K562 (cell line): ENCODE results near the gene SLC7A4. TPM values are rescaled to one million over a fixed set of nuclear protein-coding genes. Genes with fewer than 3 reads are reported as not detected.
"Not testable (repeated sequence)": the region's sequence is repeated elsewhere in the genome, so short reads cannot be mapped to it uniquely, and the experiment has no call there.

Source experiments
- ATAC-seq: fragments of 200-7000 bp; cut with Tn5 transposase; 3 replicates; pipeline ENCODE4 v1.9.1; 2020; ENCODE audit warnings: moderate library complexity
- BruUV-seq: library from RNA; stranded (reverse); fragments of 400-500 nt; replicated peaks from 2 replicates; lab custom pipeline; 2021; lab: Mats Ljungman, UMichigan
- CTCF ChIA-PET: fragments of 300-600 bp; formaldehyde crosslinking; extraction: SDS; loops from one replicate; lab custom pipeline; 2021; ENCODE audit warnings: low intra/inter-chr PET ratio; lab: Yijun Ruan, JAX
- POLR2A ChIA-PET: fragments of 300-600, 350-650 bp; sonication (Branson Sonifier 250); formaldehyde crosslinking; extraction: SDS; loops from one replicate; lab custom pipeline; 2021; ENCODE audit warnings: antibody characterized with exemption, inconsistent platforms; lab: Yijun Ruan, JAX
- DNase-seq, 4 experiments: peaks; one replicate each; pipeline versions ENCODE4 v3.0.0 to v3.0.0-alpha.2; 2011 to 2018; ENCODE audit warnings: low spot score in 3 of 4, mixed read lengths in 3 of 4; ENCODE audit errors: extremely low read depth in 1 of 4
- FAIRE-seq: peaks from 2 replicates; lab custom pipeline; 2011; peaks lifted over from hg19 to GRCh38; lab: Jason Lieb, UNC
- H2AFZ ChIP-seq: 2 replicates; pipeline ENCODE4 v1.6.0; 2011; ENCODE audit warnings: low read depth, low read length, control low read depth, inconsistent platforms
- H3K27ac ChIP-seq: fragments of 200-600 bp; 3 replicates; pipeline ENCODE4 v1.8.0; 2011; ENCODE audit warnings: low read depth, mild to moderate bottlenecking, control low read depth, inconsistent platforms, low read length, moderate library complexity, mixed read lengths; ENCODE audit errors: extremely low read depth
- H3K27me3 ChIP-seq, 2 experiments: fragments of 300-600 bp in 1 of 2; 2 replicates in 1 of 2; 3 replicates in 1 of 2; pipeline versions ENCODE4 v1.6.0 to v1.8.0; 2011; ENCODE audit warnings: inconsistent platforms in 2 of 2, low read length in 2 of 2, mild to moderate bottlenecking in 1 of 2, mixed read lengths in 1 of 2, moderate library complexity in 1 of 2; ENCODE audit not compliant: control insufficient read depth in 2 of 2, insufficient read depth in 2 of 2
- H3K36me3 ChIP-seq: fragments of 300-600 bp; 3 replicates; pipeline ENCODE4 v1.8.0; 2011; ENCODE audit warnings: mild to moderate bottlenecking, low read length, inconsistent platforms; ENCODE audit not compliant: control insufficient read depth, insufficient read depth
- H3K4me1 ChIP-seq, 2 experiments: fragments of 200-600 bp in 1 of 2; replicated peaks in 1 of 2; 2 replicates in 1 of 2; 3 replicates in 1 of 2; pipeline versions ENCODE4 v1.5.1 to v1.8.0; 2011; ENCODE audit warnings: inconsistent platforms in 2 of 2, low read length in 2 of 2, mild to moderate bottlenecking in 1 of 2, mixed read lengths in 1 of 2, moderate library complexity in 1 of 2; ENCODE audit not compliant: control insufficient read depth in 2 of 2, insufficient read depth in 2 of 2
- H3K4me2 ChIP-seq: 2 replicates; pipeline ENCODE4 v1.6.1; 2011; ENCODE audit warnings: low read length, control low read depth, inconsistent platforms, mixed read lengths; ENCODE audit not compliant: insufficient read depth
- H3K4me3 ChIP-seq: fragments of 200-600 bp; sonication (generic), shearing (Covaris generic); 2 replicates; pipeline ENCODE4 v1.5.1; 2016; ENCODE audit warnings: control low read depth, inconsistent platforms
- H3K79me2 ChIP-seq: fragments of 200-600 bp; 3 replicates; pipeline ENCODE4 v1.8.0; 2011; ENCODE audit warnings: low read length, inconsistent platforms; ENCODE audit not compliant: control insufficient read depth, insufficient read depth
- H3K9ac ChIP-seq, 2 experiments: 2 replicates each; pipeline versions ENCODE4 v1.6.0 to v1.6.1; 2011; ENCODE audit warnings: low read depth in 2 of 2, low read length in 2 of 2, control low read depth in 1 of 2, inconsistent platforms in 1 of 2, mild to moderate bottlenecking in 1 of 2, mixed read lengths in 1 of 2; ENCODE audit not compliant: insufficient read depth in 1 of 2
- H3K9me1 ChIP-seq: one replicate; pipeline ENCODE4 v1.6.0; 2011; ENCODE audit warnings: inconsistent platforms, mild to moderate bottlenecking, low read length, moderate library complexity; ENCODE audit not compliant: control insufficient read depth, insufficient read depth
- H3K9me3 ChIP-seq: replicated peaks from 2 replicates; pipeline ENCODE4 v1.5.1; 2011; ENCODE audit warnings: low read depth, low read length, inconsistent platforms; ENCODE audit not compliant: control insufficient read depth, insufficient read depth
- H4K20me1 ChIP-seq: replicated peaks from 2 replicates; pipeline ENCODE4 v1.6.1; 2011; ENCODE audit warnings: low read length, inconsistent platforms, mixed read lengths; ENCODE audit not compliant: control insufficient read depth, insufficient read depth
- BRD9 ChIP-seq: fragments of 450-650 bp; IDR thresholded peaks from 2 replicates; pipeline ENCODE4 v1.6.1; 2018; ENCODE audit warnings: low read depth; ENCODE audit not compliant: partially characterized antibody
- CBX1 ChIP-seq: sonication (generic); IDR thresholded peaks from 2 replicates; pipeline ENCODE4 v1.6.1; 2016; ENCODE audit warnings: antibody characterized with exemption, low read depth, mild to moderate bottlenecking
- CSDE1 ChIP-seq, 2 experiments: fragments of 450-650 bp; IDR thresholded peaks; 2 replicates each; pipeline ENCODE4 v1.6.1; 2016; ENCODE audit warnings: mild to moderate bottlenecking in 1 of 2
- DIDO1 ChIP-seq: fragments of 450-650 bp; IDR thresholded peaks from 2 replicates; pipeline ENCODE4 v1.6.1; 2016; ENCODE audit warnings: low read depth, missing biosample characterization, missing genetic modification characterization
- ELF4 ChIP-seq: fragments of 450-650 bp; formaldehyde crosslinking; IDR thresholded peaks from 2 replicates; pipeline ENCODE4 v1.4.0; 2022; ENCODE audit warnings: missing genetic modification characterization
- GTF2A2 ChIP-seq: IDR thresholded peaks from 2 replicates; pipeline ENCODE4 v1.6.1; 2016; ENCODE audit warnings: mild to moderate bottlenecking, missing genetic modification characterization, missing compliant biosample characterization
- KDM2B ChIP-seq: fragments of 250-450 bp; sonication (Bioruptor Pico); IDR thresholded peaks from 2 replicates; pipeline ENCODE4 v1.8.0; 2021; ENCODE audit warnings: mild to moderate bottlenecking, moderate library complexity
- KLF1 ChIP-seq: fragments of 450-650 bp; IDR thresholded peaks from 2 replicates; pipeline ENCODE4 v1.6.1; 2016; ENCODE audit warnings: missing genetic modification characterization, missing compliant biosample characterization
- SAFB ChIP-seq: fragments of 200-400 bp; formaldehyde crosslinking; IDR thresholded peaks from 2 replicates; pipeline ENCODE4 v1.6.1; 2017; ENCODE audit warnings: low read depth, low read length, borderline replicate concordance
- WHSC1 ChIP-seq: IDR thresholded peaks from one replicate; pipeline ENCODE4 v1.6.1; 2012; ENCODE audit warnings: low read length, control low read depth, inconsistent platforms
- ZNF324 ChIP-seq: fragments of 250-450 bp; sonication (Bioruptor Pico); IDR thresholded peaks from 2 replicates; pipeline ENCODE4 v1.4.0; 2020; ENCODE audit warnings: mild to moderate bottlenecking
- ZNF408 ChIP-seq: fragments of 250-450 bp; sonication (Bioruptor Pico); IDR thresholded peaks from 2 replicates; pipeline ENCODE4 v1.4.0; 2020; ENCODE audit warnings: low read depth, mild to moderate bottlenecking, moderate library complexity
- WGBS: fragments of 100-300 bp; shearing (Covaris generic); methylation state at CpG from one replicate; pipeline ENCODE4 v1.1.6; 2016; ENCODE audit warnings: low coverage, mixed read lengths; ENCODE audit not compliant: insufficient coverage; ENCODE audit errors: missing lambda C conversion rate; 5-methylcytosine and 5-hydroxymethylcytosine counted together
- in situ Hi-C: fragments of 300-500 bp; cut with MboI; formaldehyde crosslinking; loops from 4 replicates; pipeline ENCODE4 v1.15.0; 2018; ENCODE audit warnings: inconsistent platforms, mixed read lengths
- intact Hi-C: fragments of 100-400 bp; cut with micrococcal nuclease; formaldehyde crosslinking; loops from 2 replicates; pipeline ENCODE4 v1.14.2; 2022
- polyA plus RNA-seq, 8 experiments: library from polyadenylated mRNA; depleted of rRNA in 4 of 8; stranded (reverse) in 5 of 8; unstranded in 3 of 8; fragments of >200 nt; fragmentation: Nextera tagmentation in 2 of 8; fragmentation: Illumina TruSeq in 1 of 8; extraction: Ambion mirVana in 2 of 8; extraction: Trizol in 1 of 8; gene quantifications; 2 replicates each; pipeline versions ENCODE4 v1.2.1 to v1.2.3, GENCODE V29; 2011 to 2014; ENCODE audit warnings: inconsistent platforms in 1 of 8, missing spikeins in 1 of 8
- total RNA-seq, 7 experiments: library from RNA; depleted of rRNA in 6 of 7; stranded (reverse); fragments of >200 nt in 6 of 7; fragmentation: Illumina TruSeq in 2 of 7; extraction: Trizol in 2 of 7; gene quantifications; 2 replicates each; pipeline versions ENCODE4 v1.2.1 to v1.2.3, GENCODE V29; 2011 to 2021; ENCODE audit warnings: low replicate concordance in 1 of 7
- TF ChIP-seq, protein P1 (sequence below): fragments of 250-450 bp; sonication (Bioruptor Pico); IDR thresholded peaks from 2 replicates; pipeline ENCODE4 v1.5.1; 2021; ENCODE audit warnings: mild to moderate bottlenecking

The SLC7A4 gene
- total and polyA plus RNA-seq, 9 of the 15 experiments (the other 6 are each of a cell fraction or from before 2014, with no cell fraction given): not detected

DNA sequence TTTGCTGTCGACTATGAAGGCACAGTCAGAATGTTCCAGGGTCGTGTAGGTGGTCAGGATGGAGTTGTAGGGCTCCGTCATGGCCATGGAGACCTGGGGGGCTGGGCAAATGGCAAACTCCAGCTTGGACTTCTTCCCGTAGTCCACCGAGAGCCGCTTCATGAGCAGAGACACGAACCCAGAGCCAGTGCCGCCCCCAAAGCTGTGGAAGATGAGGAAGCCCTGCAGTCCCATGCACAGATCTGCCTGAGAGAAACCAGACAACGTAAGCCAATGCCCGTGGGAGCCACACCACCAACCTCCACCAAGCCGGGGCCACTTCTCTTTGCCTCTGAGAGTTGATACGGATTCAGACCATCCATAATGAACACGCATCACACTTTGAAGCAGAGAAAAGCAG, 23.2 kb downstream of the SLC7A4 start:
- H3K9me1 ChIP-seq, H3K9me3 ChIP-seq, H2AFZ ChIP-seq, H3K4me3 ChIP-seq, H3K4me2 ChIP-seq, intact Hi-C loops, ATAC-seq, H4K20me1 ChIP-seq, FAIRE-seq, CTCF ChIA-PET, BruUV-seq, H3K9ac ChIP-seq, H3K27me3 ChIP-seq, in situ Hi-C loops, DNase-seq, H3K79me2 ChIP-seq, H3K27ac ChIP-seq: not testable (repeated sequence)
- peaks cover 12 to 25% of the 10 kb centered on the region in 2 experiments; a peak in 4 of 5 replicates for H3K4me1 ChIP-seq
- 55% methylated on average over 13 of the region's 13 CpGs for WGBS
- POLR2A ChIA-PET: interaction anchor here (0.7 to 13.9 kb wide), 6 partner anchors 9 to 88 kb away, joined by 3 to 333 read pairs (median 4); partner anchors contain the start of gene THAP7
- TF ChIP-seq DIDO1 (0 out of 2 replicates have a peak, but pooled peaks have one; percentile 12), KDM2B (CRISPR knock-in tag) (0 out of 2 replicates have a peak, but pooled peaks have one; percentile 42), KLF1 (peak; percentile 52; the same call in 1 of the 2 replicates), ZNF408 (CRISPR knock-in tag) (0 out of 2 replicates have a peak, but pooled peaks have one; percentile 22)
- peaks cover 10% of the 10 kb centered on the region; the same call in 1 of the 3 replicates for H3K36me3 ChIP-seq

DNA sequence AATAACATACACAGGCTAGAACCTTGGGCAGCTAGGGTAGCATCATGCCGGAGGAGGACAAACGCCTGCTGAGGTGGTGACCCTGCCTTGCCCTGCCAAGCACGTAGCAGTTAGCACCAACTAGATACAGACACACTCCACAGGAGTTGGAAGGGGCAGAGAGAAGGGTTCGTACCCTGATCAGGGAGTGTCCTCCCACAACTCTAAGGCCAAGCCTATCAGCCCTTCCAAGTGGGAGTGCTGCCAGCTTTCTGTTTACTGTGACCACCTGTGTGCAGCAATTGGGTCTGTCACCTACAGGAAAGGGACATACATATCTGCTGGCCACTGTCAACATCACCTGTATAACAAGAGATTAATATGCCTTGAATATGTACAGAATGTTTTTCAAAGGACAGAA, 28.6 kb downstream of the SLC7A4 start:
- Histone ChIP-seq H3K79me2 (peaks cover 46% of the 10 kb centered on the region), H3K9me3 (no peaks in the 10 kb centered on the region), H2AFZ (no peak overlapping the region), H3K27me3 (no peaks in the 10 kb centered on the region), H3K27ac (peak overlapping the region; percentile 9; the same call in 1 of the 3 replicates), H3K4me3 (no peak overlapping the region), H3K4me2 (peak overlapping the region; percentile 2; the same call in 1 of the 2 replicates), H3K36me3 (peaks cover 30% of the 10 kb centered on the region), H3K9ac (peak overlapping the region in 1 of 2 experiments; percentile 69; a peak in 1 of 4 replicates), H3K9me1 (no peaks in the 10 kb centered on the region), H4K20me1 (peaks cover 8% of the 10 kb centered on the region; the same call in 1 of the 2 replicates), H3K4me1 (peaks cover 25 to 56% of the 10 kb centered on the region in 2 experiments)
- intact Hi-C loops (loop anchor here (5.0 kb wide), 4 partner anchors 54 to 496 kb away; partner anchors contain the start of genes MED15, PI4KA and SNAP29), in situ Hi-C loops (no loop called here)
- 60% methylated on average over 4 of the region's 4 CpGs for WGBS
- no TSS peak for BruUV-seq
- DNase-seq (peak in 2 of 4 experiments; percentile 57 to 67), FAIRE-seq (no peak), ATAC-seq (no peak)
- POLR2A ChIA-PET: interaction anchor here (0.6 to 17.9 kb wide), 14 partner anchors 12 to 139 kb away, joined by 3 to 451 read pairs (median 4); partner anchors contain the start of genes AIFM3, LZTR1 and P2RX6
- CTCF ChIA-PET: no interaction called here
- TF ChIP-seq, protein P1, sequence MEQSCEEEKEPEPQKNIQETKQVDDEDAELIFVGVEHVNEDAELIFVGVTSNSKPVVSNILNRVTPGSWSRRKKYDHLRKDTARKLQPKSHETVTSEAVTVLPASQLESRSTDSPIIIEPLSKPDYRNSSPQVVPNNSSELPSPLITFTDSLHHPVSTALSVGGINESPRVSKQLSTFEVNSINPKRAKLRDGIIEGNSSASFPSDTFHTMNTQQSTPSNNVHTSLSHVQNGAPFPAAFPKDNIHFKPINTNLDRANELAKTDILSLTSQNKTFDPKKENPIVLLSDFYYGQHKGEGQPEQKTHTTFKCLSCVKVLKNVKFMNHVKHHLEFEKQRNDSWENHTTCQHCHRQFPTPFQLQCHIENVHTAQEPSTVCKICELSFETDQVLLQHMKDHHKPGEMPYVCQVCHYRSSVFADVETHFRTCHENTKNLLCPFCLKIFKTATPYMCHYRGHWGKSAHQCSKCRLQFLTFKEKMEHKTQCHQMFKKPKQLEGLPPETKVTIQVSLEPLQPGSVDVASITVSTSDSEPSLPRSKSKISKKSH (CRISPR knock-in tag): no peak
- peak; percentile 30 for TF ChIP-seq WHSC1
- no peak for TF ChIP-seq KDM2B (CRISPR knock-in tag)
- TF ChIP-seq CSDE1 (IDR thresholded peaks at IDR 0.05): no peak
- TF ChIP-seq CBX1: no peak
- no peak for TF ChIP-seq SAFB
- TF ChIP-seq ELF4 (CRISPR knock-in tag): peak; percentile 50
- no peak for TF ChIP-seq BRD9
- no peak for TF ChIP-seq GTF2A2 (tag)
- TF ChIP-seq ZNF324 (CRISPR knock-in tag): no peak
